Retina (tissue), 1 donor: ENCODE results near the gene NEK4.
"Not testable (repeated sequence)": the region's sequence is repeated elsewhere in the genome, so short reads cannot be mapped to it uniquely, and the experiment has no call there.

ENCODE experiments used
- DNase-seq: peaks from one replicate; pipeline ENCODE4 v3.0.0-alpha.2; 2016

Gene NEK4

GRCh38 chr3:52695798-52696671 lies 74.7 kb downstream of the NEK4 start:
- no peak for DNase-seq

GRCh38 chr3:52694528-52695189 lies 76.1 kb downstream of the NEK4 start:
- DNase-seq, result no peak

- no peak for DNase-seq
These were observed 77.7 kb downstream of the NEK4 start for GRCh38 chr3:52693071-52693470.

- DNase-seq, result no peak
These were observed 80.2 kb downstream of the NEK4 start for GRCh38 chr3:52690560-52690959.

- DNase-seq, result no peak
These were observed 81.6 kb downstream of the NEK4 start for GRCh38 chr3:52689151-52689550.

GRCh38 chr3:52688266-52688665 lies 82.5 kb downstream of the NEK4 start:
- no peak for DNase-seq

GRCh38 chr3:52685709-52686691 lies 84.7 kb downstream of the NEK4 start, which contains the start of the genes GNL3 and PBRM1:
Gene GNL3 (plus strand): TSS chr3:52686032. CDS start chr3:52686093, 61 bp downstream.
Gene PBRM1 (minus strand): TSS chr3:52685913.
- peak; percentile 96 for DNase-seq

GRCh38 chr3:52685285-52685708 lies 85.4 kb downstream of the NEK4 start:
- peak; percentile 75 for DNase-seq

GRCh38 chr3:52684184-52684583 lies 86.6 kb downstream of the NEK4 start:
- no peak for DNase-seq

- no peak for DNase-seq
These were observed 87.1 kb downstream of the NEK4 start for GRCh38 chr3:52683611-52684010.

- DNase-seq, result no peak
These were observed 88.7 kb downstream of the NEK4 start for GRCh38 chr3:52682016-52682415.

- DNase-seq, result no peak
These were observed 89.1 kb downstream of the NEK4 start for GRCh38 chr3:52681596-52681995.

GRCh38 chr3:52679811-52680210 lies 90.9 kb downstream of the NEK4 start:
- no peak for DNase-seq

GRCh38 chr3:52679199-52679538 lies 91.6 kb downstream of the NEK4 start:
- no peak for DNase-seq

GRCh38 chr3:52678265-52679198 lies 92.2 kb downstream of the NEK4 start:
- no peak for DNase-seq

- not testable (repeated sequence) for DNase-seq
These were observed 94.5 kb downstream of the NEK4 start for GRCh38 chr3:52676201-52676600.

- no peak for DNase-seq
These were observed 99.1 kb downstream of the NEK4 start for GRCh38 chr3:52671676-52672075.

GRCh38 chr3:52670621-52671521 lies 99.9 kb downstream of the NEK4 start:
- no peak for DNase-seq

- DNase-seq, result no peak
These were observed 107.6 kb downstream of the NEK4 start for GRCh38 chr3:52663098-52663497.

- no peak for DNase-seq
These were observed 110.7 kb downstream of the NEK4 start for GRCh38 chr3:52660046-52660445.
